ENCODE measurements around the gene SNX13. TPM values are rescaled to one million over a fixed set of nuclear protein-coding genes. Genes with fewer than 3 reads are reported as not detected.

Gene SNX13
- total RNA-seq, 4 donors from 2014 or later: 37.3 to 60.3 (median 48.8) TPM

DNA sequence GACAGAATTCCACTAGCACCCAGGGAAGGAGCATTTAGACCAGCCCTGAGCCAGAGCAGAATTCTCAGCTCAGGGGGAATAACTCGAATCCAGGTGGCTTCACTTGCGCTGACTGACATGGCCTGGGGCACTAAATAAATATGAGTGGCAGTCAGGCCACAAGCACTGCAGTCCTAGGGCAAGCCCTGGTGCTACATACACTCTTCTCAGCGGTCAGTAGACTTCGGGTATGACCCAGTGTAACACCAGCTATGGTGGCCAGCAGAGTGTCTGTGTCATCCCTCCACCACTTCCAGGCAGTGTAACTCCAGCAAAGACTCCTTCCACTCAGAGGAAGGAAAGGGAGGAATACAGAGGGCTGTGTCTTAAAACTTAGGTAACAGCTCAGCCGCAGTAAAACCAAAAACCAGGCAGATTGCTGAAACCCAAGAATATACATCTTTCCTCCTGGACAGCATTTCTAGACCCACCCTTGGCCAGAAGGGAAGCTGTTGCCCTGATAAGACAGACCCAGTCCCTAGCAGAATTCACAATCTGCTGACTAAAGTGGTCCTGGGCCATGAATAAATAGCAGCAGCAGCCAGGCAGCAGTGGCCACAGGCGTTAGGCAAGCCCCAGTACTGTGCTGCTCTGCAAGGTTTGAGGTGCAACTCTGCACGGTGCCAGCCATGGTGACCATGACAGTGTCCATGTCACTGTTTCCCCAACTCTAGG lies 77.0 kb downstream of the SNX13 start:
- no peaks in the 10 kb centered on the region for H3K27me3 ChIP-seq
- TF ChIP-seq POLR2A (IDR thresholded peaks at IDR 0.05): no peak
- TF ChIP-seq, protein P1, sequence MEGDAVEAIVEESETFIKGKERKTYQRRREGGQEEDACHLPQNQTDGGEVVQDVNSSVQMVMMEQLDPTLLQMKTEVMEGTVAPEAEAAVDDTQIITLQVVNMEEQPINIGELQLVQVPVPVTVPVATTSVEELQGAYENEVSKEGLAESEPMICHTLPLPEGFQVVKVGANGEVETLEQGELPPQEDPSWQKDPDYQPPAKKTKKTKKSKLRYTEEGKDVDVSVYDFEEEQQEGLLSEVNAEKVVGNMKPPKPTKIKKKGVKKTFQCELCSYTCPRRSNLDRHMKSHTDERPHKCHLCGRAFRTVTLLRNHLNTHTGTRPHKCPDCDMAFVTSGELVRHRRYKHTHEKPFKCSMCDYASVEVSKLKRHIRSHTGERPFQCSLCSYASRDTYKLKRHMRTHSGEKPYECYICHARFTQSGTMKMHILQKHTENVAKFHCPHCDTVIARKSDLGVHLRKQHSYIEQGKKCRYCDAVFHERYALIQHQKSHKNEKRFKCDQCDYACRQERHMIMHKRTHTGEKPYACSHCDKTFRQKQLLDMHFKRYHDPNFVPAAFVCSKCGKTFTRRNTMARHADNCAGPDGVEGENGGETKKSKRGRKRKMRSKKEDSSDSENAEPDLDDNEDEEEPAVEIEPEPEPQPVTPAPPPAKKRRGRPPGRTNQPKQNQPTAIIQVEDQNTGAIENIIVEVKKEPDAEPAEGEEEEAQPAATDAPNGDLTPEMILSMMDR (IDR thresholded peaks at IDR 0.05): no peak
- H3K36me3 ChIP-seq: peaks cover 0 to 48% (median 0%) of the 10 kb centered on the region in 3 donors

DNA sequence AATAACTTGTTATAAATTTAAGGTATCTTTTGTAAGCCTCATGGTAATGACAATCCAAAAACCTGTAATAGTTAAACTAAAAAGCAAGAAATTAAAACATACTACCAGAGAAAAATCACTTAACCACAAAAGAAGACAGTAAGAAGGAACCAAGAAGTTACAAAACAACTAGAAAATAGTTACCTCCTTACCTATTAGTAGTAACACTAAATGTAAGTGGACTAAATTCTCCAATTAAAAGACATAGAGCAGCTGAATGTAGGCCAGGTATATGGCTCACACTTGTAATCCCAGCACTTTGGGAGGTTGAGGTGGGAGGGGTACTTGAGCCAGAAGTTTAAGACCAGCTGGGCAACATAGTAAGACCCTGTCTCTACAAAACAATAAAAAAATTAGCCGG lies 84.0 kb downstream of the SNX13 start:
- Histone ChIP-seq H3K27ac (no peak overlapping the region), H3K4me1 (no peaks in the 10 kb centered on the region), H3K36me3 (peaks cover 0 to 16% (median 0%) of the 10 kb centered on the region in 3 donors), H3K9me3 (no peaks in the 10 kb centered on the region), H3K27me3 (no peaks in the 10 kb centered on the region), H3K4me3 (no peak overlapping the region)
- TF ChIP-seq, protein P1 (IDR thresholded peaks at IDR 0.05): no peak
- no peak for TF ChIP-seq POLR2A (IDR thresholded peaks at IDR 0.05)
- no peak for DNase-seq

More for the DNA sequence above, 77.0 kb downstream of the SNX13 start:
- H3K27ac ChIP-seq: no peak overlapping the region
- H3K9me3 ChIP-seq: no peaks in the 10 kb centered on the region
- DNase-seq: no peak
- no peaks in the 10 kb centered on the region for H3K4me1 ChIP-seq
- H3K4me3 ChIP-seq: no peak overlapping the region

DNA sequence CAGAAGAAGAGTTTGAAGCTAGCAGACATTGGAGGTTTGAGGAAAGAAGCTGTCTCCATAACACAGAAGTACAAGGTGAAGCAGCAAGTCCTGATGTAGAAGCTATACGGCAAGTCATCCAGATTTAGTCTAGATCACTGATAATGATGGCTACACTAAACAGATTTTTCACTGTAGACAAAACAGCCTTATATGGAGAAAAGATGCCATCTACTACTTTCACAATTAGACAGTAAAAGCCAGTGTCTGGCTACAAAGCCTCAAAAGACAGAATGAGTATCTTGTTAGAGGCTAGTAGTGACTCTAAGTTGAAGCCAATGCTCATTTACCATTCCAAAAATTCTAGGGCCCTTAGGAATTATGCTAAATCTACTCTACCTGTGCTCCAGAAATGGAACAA lies 85.1 kb downstream of the SNX13 start:
- H3K36me3 ChIP-seq: peaks cover 0 to 18% (median 0%) of the 10 kb centered on the region in 3 donors
- TF ChIP-seq, protein P1 (IDR thresholded peaks at IDR 0.05): no peak
- TF ChIP-seq POLR2A (IDR thresholded peaks at IDR 0.05): no peak
- no peaks in the 10 kb centered on the region for H3K27me3 ChIP-seq
- no peaks in the 10 kb centered on the region for H3K4me1 ChIP-seq
- DNase-seq: no peak
- no peak overlapping the region for H3K4me3 ChIP-seq
- no peak overlapping the region for H3K27ac ChIP-seq
- no peaks in the 10 kb centered on the region for H3K9me3 ChIP-seq

DNA sequence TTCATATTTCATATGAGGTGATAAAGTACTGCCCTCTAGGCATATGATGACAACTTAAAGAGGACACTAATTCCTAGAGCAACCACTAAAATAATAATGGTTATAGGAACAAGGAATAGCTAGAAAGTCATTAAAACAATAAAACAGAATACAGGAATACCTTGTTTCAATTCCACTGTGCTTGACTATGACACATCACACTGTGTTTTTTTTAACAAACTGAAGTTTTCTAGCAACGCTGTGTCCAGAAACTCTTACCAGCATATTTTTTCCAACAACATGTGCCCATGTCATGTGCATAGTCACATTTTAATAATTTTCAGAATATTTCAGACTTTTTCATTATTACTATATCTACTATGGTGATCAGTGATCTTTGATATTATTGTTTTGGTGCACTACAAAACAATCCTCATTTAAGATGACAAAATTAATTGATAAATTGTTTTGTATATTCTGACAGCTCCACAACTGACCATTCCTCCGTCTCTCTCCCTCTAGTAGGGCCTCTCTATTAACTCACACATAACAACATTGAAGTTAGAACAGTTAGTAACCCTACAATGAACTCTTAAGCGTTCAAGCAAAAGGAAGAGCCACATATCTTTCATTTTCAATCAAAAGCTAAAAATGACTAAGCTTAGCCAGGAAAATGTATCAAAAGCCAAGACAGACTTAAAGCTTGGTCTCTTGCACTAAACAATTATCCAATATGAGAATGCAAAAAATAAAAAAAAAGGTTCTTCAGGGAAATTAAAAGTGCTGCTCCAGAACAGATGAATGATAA lies 85.8 kb downstream of the SNX13 start:
- no peaks in the 10 kb centered on the region for H3K27me3 ChIP-seq
- H3K4me3 ChIP-seq: no peak overlapping the region
- no peaks in the 10 kb centered on the region for H3K4me1 ChIP-seq
- H3K27ac ChIP-seq: no peak overlapping the region
- peaks cover 0 to 25% (median 0%) of the 10 kb centered on the region in 3 donors for H3K36me3 ChIP-seq
- no peak for TF ChIP-seq POLR2A (IDR thresholded peaks at IDR 0.05)
- TF ChIP-seq, protein P1 (IDR thresholded peaks at IDR 0.05): no peak
- no peak for DNase-seq
- H3K9me3 ChIP-seq: no peaks in the 10 kb centered on the region

DNA sequence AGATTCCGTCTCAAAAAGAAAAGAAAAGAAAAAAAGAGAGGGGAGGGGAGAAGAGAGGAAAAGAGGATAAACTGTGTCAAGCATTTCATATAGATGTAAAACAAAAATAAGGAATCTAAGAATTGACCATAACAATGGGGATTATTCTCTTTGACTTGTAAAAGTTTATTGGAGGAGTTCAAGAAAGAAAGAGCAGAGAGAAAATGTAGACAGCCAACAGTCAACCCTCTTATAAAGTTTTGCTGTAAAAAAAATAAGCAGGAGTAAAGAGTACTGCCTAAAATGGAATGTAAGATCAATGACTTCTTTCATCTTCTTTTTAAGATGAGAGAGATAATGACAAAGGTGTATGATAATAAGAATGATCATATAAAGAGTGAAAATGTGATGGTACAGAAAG lies 87.9 kb downstream of the SNX13 start:
- H3K4me3 ChIP-seq: no peak overlapping the region

More for the DNA sequence above, 87.9 kb downstream of the SNX13 start:
- no peaks in the 10 kb centered on the region for H3K9me3 ChIP-seq
- H3K4me1 ChIP-seq: no peaks in the 10 kb centered on the region
- H3K27me3 ChIP-seq: no peaks in the 10 kb centered on the region
- no peak for DNase-seq
- TF ChIP-seq POLR2A (IDR thresholded peaks at IDR 0.05): no peak
- TF ChIP-seq, protein P1 (IDR thresholded peaks at IDR 0.05): no peak
- no peak overlapping the region for H3K27ac ChIP-seq
- H3K36me3 ChIP-seq: peaks cover 0 to 27% (median 0%) of the 10 kb centered on the region in 3 donors
